Smooth muscle cell (in vitro differentiated cells): Measurements from ENCODE around the gene ITPK1. TPM values are rescaled to one million over a fixed set of nuclear protein-coding genes. Genes with fewer than 3 reads are reported as not detected.

Source experiments
- DNase-seq: peaks from one replicate; lab custom pipeline; 2025; ENCODE audit not compliant: unreplicated experiment; lab: John Stamatoyannopoulos, UW
- H2AFZ ChIP-seq: fragments of 200-600 bp; sonication (generic); 2 replicates; pipeline ENCODE4 v1.6.0; 2016; ENCODE audit warnings: antibody characterized with exemption, low read depth, mild to moderate bottlenecking
- H3F3A ChIP-seq: fragments of 200-600 bp; sonication (generic); 2 replicates; pipeline ENCODE4 v1.6.0; 2017; ENCODE audit warnings: antibody characterized with exemption, low read depth
- H3K27ac ChIP-seq: fragments of 200-600 bp; sonication (generic); 2 replicates; pipeline ENCODE4 v1.5.1; 2016; ENCODE audit warnings: low read depth, mild to moderate bottlenecking
- H3K27me3 ChIP-seq: fragments of 200-600 bp; sonication (generic); 2 replicates; pipeline ENCODE4 v1.6.1; 2016; ENCODE audit warnings: low read depth, mild to moderate bottlenecking
- H3K36me3 ChIP-seq: fragments of 200-600 bp; sonication (generic); 2 replicates; pipeline ENCODE4 v1.5.1; 2016; ENCODE audit warnings: low read depth
- H3K4me1 ChIP-seq: fragments of 200-600 bp; sonication (generic); 2 replicates; pipeline ENCODE4 v1.5.1; 2016; ENCODE audit warnings: low read depth
- H3K4me2 ChIP-seq: fragments of 200-600 bp; sonication (generic); 2 replicates; pipeline ENCODE4 v1.6.0; 2016; ENCODE audit warnings: mild to moderate bottlenecking
- H3K4me3 ChIP-seq: fragments of 200-600 bp; sonication (generic); 2 replicates; pipeline ENCODE4 v1.5.1; 2016; ENCODE audit warnings: mild to moderate bottlenecking
- H3K79me2 ChIP-seq: fragments of 200-600 bp; sonication (generic); 2 replicates; pipeline ENCODE4 v1.6.0; 2016; ENCODE audit warnings: low read depth, mild to moderate bottlenecking
- H3K9ac ChIP-seq: fragments of 200-600 bp; sonication (generic); 2 replicates; pipeline ENCODE4 v1.6.0; 2016; ENCODE audit warnings: low read depth
- H3K9me3 ChIP-seq: fragments of 200-600 bp; sonication (generic); replicated peaks from 2 replicates; pipeline ENCODE4 v1.5.1; 2016; ENCODE audit warnings: low read depth
- H4K20me1 ChIP-seq: fragments of 200-600 bp; sonication (generic); 2 replicates; pipeline ENCODE4 v1.6.0; 2016; ENCODE audit warnings: low read depth
- CTCF ChIP-seq: fragments of 200-600 bp; sonication (generic); IDR thresholded peaks from 2 replicates; pipeline ENCODE4 v1.5.1; 2017; ENCODE audit warnings: borderline replicate concordance, mild to moderate bottlenecking, antibody characterized with exemption; ENCODE audit not compliant: insufficient read depth, poor library complexity, severe bottlenecking
- WGBS: methylation state at CpG from one replicate; pipeline ENCODE4 v1.1.7; 2016; ENCODE audit warnings: low lambda C conversion rate; 5-methylcytosine and 5-hydroxymethylcytosine counted together
- polyA plus RNA-seq: library from polyadenylated mRNA; unstranded; fragments of >200 nt; fragmentation: Nextera tagmentation; extraction: Ambion mirVana; gene quantifications from 2 replicates; pipeline ENCODE4 v1.2.1, GENCODE V29; 2016
- total RNA-seq: library from RNA; depleted of rRNA; stranded (reverse); fragments of >200 nt; gene quantifications from 2 replicates; pipeline ENCODE4 v1.2.3, GENCODE V29; 2014

The ITPK1 gene
- total and polyA plus RNA-seq, 2 experiments from 2014 or later = 9.2 to 14.2 TPM

GRCh38 chr14:93044556-93044955 lies 71.2 kb downstream of the ITPK1 start:
- peaks cover 19% of the 10 kb centered on the region for H3F3A ChIP-seq
- TF ChIP-seq CTCF = no peak
- 90% methylated on average over 9 of the region's 9 CpGs for WGBS
- H3K4me1 ChIP-seq = peaks cover 32% of the 10 kb centered on the region
- no peak overlapping the region for H3K9ac ChIP-seq
- no peak overlapping the region for H3K4me3 ChIP-seq
- no peaks in the 10 kb centered on the region for H3K9me3 ChIP-seq
- no peak for DNase-seq
- H3K27ac ChIP-seq = peak overlapping the region; percentile 76
- H3K4me2 ChIP-seq = peak overlapping the region; percentile 70
- no peaks in the 10 kb centered on the region for H3K79me2 ChIP-seq
- H3K27me3 ChIP-seq = no peaks in the 10 kb centered on the region
- H2AFZ ChIP-seq = no peak overlapping the region
- H3K36me3 ChIP-seq = no peaks in the 10 kb centered on the region
- H4K20me1 ChIP-seq = peaks cover 84% of the 10 kb centered on the region

- Histone ChIP-seq H3K9ac (peak overlapping the region; percentile 10), H4K20me1 (peaks cover 83% of the 10 kb centered on the region), H3K4me1 (peaks cover 32% of the 10 kb centered on the region), H3K27ac (peak overlapping the region; percentile 76), H3K4me3 (no peak overlapping the region), H3K4me2 (peak overlapping the region; percentile 70), H3K79me2 (no peaks in the 10 kb centered on the region), H3F3A (peaks cover 19% of the 10 kb centered on the region), H2AFZ (no peak overlapping the region), H3K36me3 (no peaks in the 10 kb centered on the region), H3K9me3 (no peaks in the 10 kb centered on the region), H3K27me3 (no peaks in the 10 kb centered on the region)
- no peak for TF ChIP-seq CTCF
- 61% methylated on average over 7 of the region's 7 CpGs for WGBS
- no peak for DNase-seq
These were observed 71.6 kb downstream of the ITPK1 start for GRCh38 chr14:93044121-93044520.

GRCh38 chr14:93042968-93043940 lies 72.5 kb downstream of the ITPK1 start:
- Histone ChIP-seq H2AFZ (no peak overlapping the region), H3K9ac (peak overlapping the region; percentile 10), H3K79me2 (no peaks in the 10 kb centered on the region), H3F3A (peaks cover 19% of the 10 kb centered on the region), H3K4me3 (no peak overlapping the region), H3K4me2 (peak overlapping the region; percentile 70), H4K20me1 (peaks cover 82% of the 10 kb centered on the region), H3K9me3 (no peaks in the 10 kb centered on the region), H3K27me3 (no peaks in the 10 kb centered on the region), H3K4me1 (peaks cover 32% of the 10 kb centered on the region), H3K36me3 (no peaks in the 10 kb centered on the region), H3K27ac (peak overlapping the region; percentile 76)
- DNase-seq = peak; percentile 15
- WGBS = 43% methylated on average over 13 of the region's 13 CpGs
- TF ChIP-seq CTCF = no peak
